Heart right ventricle (tissue), 16 donors: ENCODE measurements around the gene DAB2IP. TPM values are rescaled to one million over a fixed set of nuclear protein-coding genes. Genes with fewer than 3 reads are reported as not detected.

Experiments used
- ATAC-seq, 8 donors: fragments of 200-7000 bp; cut with Tn5 transposase; one replicate each; pipeline ENCODE4 v1.9.1; 2020; ENCODE audit warnings: mild to moderate bottlenecking in 8 of 8, moderate library complexity in 8 of 8, moderate number of reproducible peaks in 1 of 8
- DNase-seq, 2 donors: peaks; one replicate each; pipeline ENCODE4 v3.0.0-alpha.2; 2020
- H3K27ac ChIP-seq, 10 donors: fragments of 200-600 bp; sonication (generic) in 2 of 10; one replicate each; pipeline versions ENCODE4 v1.5.0 to v1.8.0; 2020 to 2022; ENCODE audit warnings: mild to moderate bottlenecking in 3 of 10
- H3K27me3 ChIP-seq, 7 donors: fragments of 200-600 bp; one replicate each; pipeline ENCODE4 v1.8.0; 2021 to 2022; ENCODE audit warnings: mild to moderate bottlenecking in 2 of 7
- H3K36me3 ChIP-seq, 9 donors: fragments of 200-600 bp; sonication (generic) in 1 of 9; one replicate each; pipeline versions ENCODE4 v1.5.0 to v1.8.0; 2020 to 2022; ENCODE audit warnings: mild to moderate bottlenecking in 2 of 9
- H3K4me1 ChIP-seq, 9 donors: fragments of 200-600 bp; sonication (generic) in 1 of 9; one replicate each; pipeline versions ENCODE4 v1.5.0 to v1.8.0; 2020 to 2022; ENCODE audit warnings: mild to moderate bottlenecking in 4 of 9
- H3K4me3 ChIP-seq, 10 donors: fragments of 200-600 bp; sonication (generic) in 2 of 10; one replicate each; pipeline versions ENCODE4 v1.5.0 to v1.8.0; 2020 to 2022; ENCODE audit warnings: mild to moderate bottlenecking in 7 of 10, moderate library complexity in 2 of 10
- H3K9me3 ChIP-seq, 11 donors: fragments of 200-600 bp in 10 of 11; sonication (generic) in 2 of 11; one replicate each; pipeline versions ENCODE4 v1.5.0 to v1.8.0; 2013 to 2022; ENCODE audit warnings: mild to moderate bottlenecking in 2 of 11, control low read depth in 1 of 11, moderate library complexity in 1 of 11
- WGBS, 2 donors: extraction: QIAGEN DNeasy Blood & Tissue Kit; methylation state at CpG; one replicate each; pipeline ENCODE4 v1.1.7; 2013; ENCODE audit warnings: inconsistent platforms in 1 of 2; 5-methylcytosine and 5-hydroxymethylcytosine counted together
- intact Hi-C, 10 donors: fragments of 100-400 bp; cut with DNase I; formaldehyde crosslinking; loops; one replicate each; pipeline versions ENCODE4 v1.11.1 to v1.14.2; 2022
- polyA plus RNA-seq, 2 donors: library from polyadenylated mRNA; stranded (reverse); fragments of 200-250 nt; gene quantifications; one replicate each; pipeline ENCODE4 v1.2.3, GENCODE V29; 2013
- total RNA-seq, 10 donors: library from RNA; stranded (reverse); fragmentation: NEBNext Ultra II Directional in 3 of 10; extraction: Animal tissue kit (Norgen Biotek cat#: 25700) in 3 of 10; gene quantifications; one replicate each; pipeline versions ENCODE4 v1.2.1 to v1.2.4, GENCODE V29; 2021 to 2023
- TF ChIP-seq, protein P1 (sequence below), 9 donors: fragments of 200-600 bp; sonication (generic) in 2 of 9; IDR thresholded peaks; one replicate each; pipeline versions ENCODE4 v1.5.0 to v1.8.0; 2021 to 2022; ENCODE audit warnings: antibody characterized with exemption in 9 of 9, mild to moderate bottlenecking in 5 of 9, moderate library complexity in 1 of 9
- donor health status: Arrhythmogenic right ventricular cardiomyopathy.
- donor health status: ischemic (EF 13 %, LVEDD 7.1; RV severe dilation, severe dysfunction).
- donor health status: healthy with polysubstance abuse.
- donor health status: DM: no; HTN: yes; CAD: no.
- donor health status: DM: no; HTN: no; CAD: no.
- donor health status: ischemic (EF 25% LVEDD 6.9; RV normal size, moderate dysfunction).
- donor health status: ischemic (EF 25% LVEDD 5.7; RV mildly dilated, moderate dysfunction).
- donor health status: healthy.
- donor health status: DM: yes; HTN: yes; CAD: no.
- donor health status: Ischemic cardiomyopathy.
- donor health status: ischemic (EF 35%, LVEDD 5.7; RV mildly dilated, moderate dysfunction).
- donor health status: nonischemic (EF 11% LVEDD 7.7; RV severe dilation, severe dysfunction).
- donor health status: DM: yes; HTN: yes; CAD: no.
- donor health status: PGD.
- donor health status: ischemic (EF 29% LVEDD 5.4; RV normal size, mild dysfunction).
- donor health status: nonischemic (EF 23%, LVEDD 6.1; RV moderate dilation, normal function).

The DAB2IP gene
- total and polyA plus RNA-seq, 12 donors: 18.1 to 71.1 (median 52.8) TPM

- H3K4me1 ChIP-seq: peaks cover 10 to 95% (median 43%) of the 10 kb centered on the region in 9 donors
- no peaks in the 10 kb centered on the region for H3K9me3 ChIP-seq
- no peak overlapping the region for H3K27ac ChIP-seq
- no peak for ATAC-seq
- no peak for DNase-seq
- H3K4me3 ChIP-seq: no peak overlapping the region
- TF ChIP-seq, protein P1, sequence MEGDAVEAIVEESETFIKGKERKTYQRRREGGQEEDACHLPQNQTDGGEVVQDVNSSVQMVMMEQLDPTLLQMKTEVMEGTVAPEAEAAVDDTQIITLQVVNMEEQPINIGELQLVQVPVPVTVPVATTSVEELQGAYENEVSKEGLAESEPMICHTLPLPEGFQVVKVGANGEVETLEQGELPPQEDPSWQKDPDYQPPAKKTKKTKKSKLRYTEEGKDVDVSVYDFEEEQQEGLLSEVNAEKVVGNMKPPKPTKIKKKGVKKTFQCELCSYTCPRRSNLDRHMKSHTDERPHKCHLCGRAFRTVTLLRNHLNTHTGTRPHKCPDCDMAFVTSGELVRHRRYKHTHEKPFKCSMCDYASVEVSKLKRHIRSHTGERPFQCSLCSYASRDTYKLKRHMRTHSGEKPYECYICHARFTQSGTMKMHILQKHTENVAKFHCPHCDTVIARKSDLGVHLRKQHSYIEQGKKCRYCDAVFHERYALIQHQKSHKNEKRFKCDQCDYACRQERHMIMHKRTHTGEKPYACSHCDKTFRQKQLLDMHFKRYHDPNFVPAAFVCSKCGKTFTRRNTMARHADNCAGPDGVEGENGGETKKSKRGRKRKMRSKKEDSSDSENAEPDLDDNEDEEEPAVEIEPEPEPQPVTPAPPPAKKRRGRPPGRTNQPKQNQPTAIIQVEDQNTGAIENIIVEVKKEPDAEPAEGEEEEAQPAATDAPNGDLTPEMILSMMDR (IDR thresholded peaks at IDR 0.05): no peak
- 80 to 87% methylated on average over 8 of the region's 8 CpGs for WGBS, 2 donors
- peaks cover 0 to 15% (median 0%) of the 10 kb centered on the region in 9 donors for H3K36me3 ChIP-seq
- intact Hi-C loops: no loop called here
- H3K27me3 ChIP-seq: peaks cover 0 to 8% (median 0%) of the 10 kb centered on the region in 7 donors
Observed at GRCh38 chr9:121706149-121706750, 54.8 kb downstream of the DAB2IP start.

- Histone ChIP-seq H3K36me3 (peaks cover 0 to 15% (median 0%) of the 10 kb centered on the region in 9 donors), H3K27me3 (no peaks in the 10 kb centered on the region), H3K4me3 (no peak overlapping the region), H3K9me3 (no peaks in the 10 kb centered on the region), H3K4me1 (peaks cover 12 to 94% (median 41%) of the 10 kb centered on the region in 9 donors), H3K27ac (peak overlapping the region in 1 of 10 donors; percentile 26)
- 67 to 71% methylated on average over 7 of the region's 7 CpGs for WGBS, 2 donors
- ATAC-seq (no peak), DNase-seq (peak in 1 of 2 donors; percentile 2)
- intact Hi-C loops: no loop called here
- TF ChIP-seq, protein P1 (IDR thresholded peaks at IDR 0.05): no peak
Observed at GRCh38 chr9:121707477-121708424, 56.3 kb downstream of the DAB2IP start.

- H3K9me3 ChIP-seq: no peaks in the 10 kb centered on the region
- WGBS, 2 donors: 80 to 85% methylated on average over 14 of the region's 14 CpGs
- peak overlapping the region in 2 of 10 donors; percentile 0 to 1 for H3K27ac ChIP-seq
- H3K4me3 ChIP-seq: no peak overlapping the region
- peaks cover 0 to 15% (median 0%) of the 10 kb centered on the region in 9 donors for H3K36me3 ChIP-seq
- peak in 1 of 2 donors; percentile 30 for DNase-seq
- peaks cover 12 to 94% (median 47%) of the 10 kb centered on the region in 9 donors for H3K4me1 ChIP-seq
- TF ChIP-seq, protein P1 (IDR thresholded peaks at IDR 0.05): no peak
- intact Hi-C loops: no loop called here
- no peaks in the 10 kb centered on the region for H3K27me3 ChIP-seq
- peak in 3 of 8 donors; percentile 18 to 41 (median 35) for ATAC-seq
Observed at GRCh38 chr9:121708768-121709488, 57.5 kb downstream of the DAB2IP start.

GRCh38 chr9:121709798-121710197 is 58.4 kb downstream of the DAB2IP start:
- WGBS, 2 donors: 40 to 55% methylated on average over 4 of the region's 4 CpGs
- H3K27me3 ChIP-seq: no peaks in the 10 kb centered on the region
- intact Hi-C loops: loop anchor here in 1 of 10 donors (5.0 kb wide), 1 partner anchor 53 kb away; no protein-coding TSS in a partner anchor
- no peaks in the 10 kb centered on the region for H3K9me3 ChIP-seq
- no peak overlapping the region for H3K4me3 ChIP-seq
- H3K36me3 ChIP-seq: peaks cover 0 to 17% (median 0%) of the 10 kb centered on the region in 9 donors
- TF ChIP-seq, protein P1 (IDR thresholded peaks at IDR 0.05): no peak
- peak; percentile 29 to 52 for DNase-seq
- ATAC-seq: peak; percentile 43 to 80 (median 64)
- H3K4me1 ChIP-seq: peaks cover 13 to 93% (median 53%) of the 10 kb centered on the region in 9 donors
- peak overlapping the region in 5 of 10 donors; percentile 2 to 61 (median 47) for H3K27ac ChIP-seq
